H1 (cell line): Measurements from ENCODE around the gene TEX28. TPM values are rescaled to one million over a fixed set of nuclear protein-coding genes. Genes with fewer than 3 reads are reported as not detected.
"Not testable (repeated sequence)": the region's sequence is repeated elsewhere in the genome, so short reads cannot be mapped to it uniquely, and the experiment has no call there.

ENCODE experiments used
- CTCF ChIA-PET: fragments of 300-600 bp; sonication (Branson Sonifier 250); formaldehyde crosslinking; loops from one replicate; lab custom pipeline; 2021; ENCODE audit not compliant: partially characterized antibody; lab: Charles Lee
- POLR2A ChIA-PET: fragments of 300-600 bp; sonication (Branson Sonifier 250); formaldehyde crosslinking; loops from one replicate; lab custom pipeline; 2021; ENCODE audit warnings: inconsistent platforms; ENCODE audit not compliant: partially characterized antibody; lab: Charles Lee
- DNase-seq, 2 experiments: peaks; one replicate each; pipeline versions ENCODE4 v3.0.0 to v3.0.0-alpha.2; 2010 to 2022; ENCODE audit warnings: low spot score in 2 of 2, low read depth in 1 of 2, mixed read lengths in 1 of 2
- FAIRE-seq: peaks from 2 replicates; lab custom pipeline; 2011; peaks lifted over from hg19 to GRCh38; lab: Jason Lieb, UNC
- H2AFZ ChIP-seq: 2 replicates; pipeline ENCODE4 v1.8.1; 2012; ENCODE audit warnings: low read length, inconsistent platforms
- H2AK5ac ChIP-seq: 2 replicates; pipeline ENCODE4 v1.6.1; 2013; ENCODE audit warnings: low read depth, low read length
- H2BK120ac ChIP-seq: replicated peaks from 2 replicates; pipeline ENCODE3; 2013; ENCODE audit warnings: low read depth, low read length, inconsistent platforms
- H2BK12ac ChIP-seq: 2 replicates; pipeline ENCODE4 v1.6.1; 2013; ENCODE audit warnings: low read depth, low read length
- H2BK15ac ChIP-seq: 2 replicates; pipeline ENCODE4 v1.6.1; 2013; ENCODE audit warnings: low read length
- H2BK20ac ChIP-seq: 2 replicates; pipeline ENCODE4 v1.6.1; 2013; ENCODE audit warnings: low read length
- H2BK5ac ChIP-seq: 2 replicates; pipeline ENCODE4 v1.6.1; 2013; ENCODE audit warnings: low read depth, low read length
- H3K14ac ChIP-seq: 2 replicates; pipeline ENCODE4 v1.6.1; 2013; ENCODE audit warnings: inconsistent platforms; ENCODE audit not compliant: insufficient read length
- H3K18ac ChIP-seq: 2 replicates; pipeline ENCODE4 v1.6.1; 2013; ENCODE audit warnings: low read length; ENCODE audit errors: extremely low read depth
- H3K23ac ChIP-seq: 2 replicates; pipeline ENCODE4 v1.6.1; 2013; ENCODE audit warnings: inconsistent platforms; ENCODE audit not compliant: insufficient read length
- H3K23me2 ChIP-seq: 2 replicates; pipeline ENCODE4 v1.6.1; 2013; ENCODE audit warnings: low read depth, low read length
- H3K27ac ChIP-seq: 2 replicates; pipeline ENCODE4 v1.6.1; 2011; ENCODE audit warnings: low read depth, low read length, inconsistent platforms
- H3K27me3 ChIP-seq, 4 experiments: replicated peaks in 1 of 4; 1 replicate in 1 of 4; 2 replicates in 3 of 4; pipeline versions ENCODE4 v1.6.1 to v1.8.1; 2011 to 2013; ENCODE audit warnings: low read length in 3 of 4, mild to moderate bottlenecking in 3 of 4, inconsistent platforms in 2 of 4, mixed read lengths in 2 of 4, moderate library complexity in 1 of 4; ENCODE audit not compliant: control insufficient read depth in 3 of 4, insufficient read depth in 3 of 4; ENCODE audit errors: extremely low read depth in 1 of 4
- H3K36me3 ChIP-seq, 4 experiments: 2 replicates each; pipeline versions ENCODE4 v1.6.1 to v1.8.1; 2011 to 2013; ENCODE audit warnings: mild to moderate bottlenecking in 4 of 4, low read length in 3 of 4, moderate library complexity in 2 of 4, control low read depth in 1 of 4, inconsistent platforms in 1 of 4; ENCODE audit not compliant: insufficient read depth in 4 of 4, control insufficient read depth in 2 of 4
- H3K4ac ChIP-seq: replicated peaks from 2 replicates; pipeline ENCODE3; 2013; ENCODE audit warnings: low read length, low read depth, mixed read lengths, inconsistent platforms; ENCODE audit not compliant: insufficient read length
- H3K4me1 ChIP-seq, 4 experiments: replicated peaks in 1 of 4; 1 replicate in 1 of 4; 2 replicates in 3 of 4; pipeline versions ENCODE4 v1.6.1 to v1.8.1; 2011 to 2013; ENCODE audit warnings: low read length in 3 of 4, inconsistent platforms in 2 of 4, mixed read lengths in 1 of 4; ENCODE audit not compliant: insufficient read depth in 4 of 4, control insufficient read depth in 3 of 4
- H3K4me2 ChIP-seq, 2 experiments: 2 replicates each; pipeline versions ENCODE4 v1.6.1 to v1.8.1; 2011 to 2013; ENCODE audit warnings: low read depth in 2 of 2, low read length in 2 of 2, control low read depth in 1 of 2, inconsistent platforms in 1 of 2, mild to moderate bottlenecking in 1 of 2; ENCODE audit not compliant: insufficient read depth in 1 of 2
- H3K4me3 ChIP-seq, 4 experiments: fragments of 200-600, 300-600 bp in 1 of 4; sonication (generic), shearing (Covaris generic), sonication (Bioruptor Twin) in 1 of 4; 2 replicates each; pipeline versions ENCODE4 v1.5.1 to v1.8.1; 2011 to 2016; ENCODE audit warnings: low read length in 4 of 4, low read depth in 3 of 4, control low read depth in 2 of 4, inconsistent platforms in 2 of 4, mild to moderate bottlenecking in 2 of 4, mixed read lengths in 1 of 4, moderate library complexity in 1 of 4; ENCODE audit not compliant: insufficient read depth in 2 of 4; ENCODE audit errors: extremely low read depth in 1 of 4
- H3K56ac ChIP-seq: replicated peaks from 2 replicates; pipeline ENCODE3; 2013; ENCODE audit warnings: low read depth, mild to moderate bottlenecking, mixed read lengths, low read length, inconsistent platforms; ENCODE audit not compliant: insufficient read length
- H3K79me1 ChIP-seq: 2 replicates; pipeline ENCODE4 v1.6.1; 2013; ENCODE audit warnings: low read depth, low read length, control low read depth
- H3K79me2 ChIP-seq, 2 experiments: 2 replicates each; pipeline versions ENCODE4 v1.6.1 to v1.8.1; 2012 to 2013; ENCODE audit warnings: low read length in 2 of 2, mild to moderate bottlenecking in 2 of 2, inconsistent platforms in 1 of 2; ENCODE audit not compliant: insufficient read depth in 2 of 2, control insufficient read depth in 1 of 2
- H3K9ac ChIP-seq, 4 experiments: replicated peaks in 1 of 4; 1 replicate in 1 of 4; 2 replicates in 3 of 4; pipeline versions ENCODE4 v1.6.1 to v1.8.1; 2011 to 2013; ENCODE audit warnings: low read depth in 3 of 4, low read length in 3 of 4, control low read depth in 2 of 4, mild to moderate bottlenecking in 2 of 4, moderate library complexity in 2 of 4, inconsistent platforms in 1 of 4; ENCODE audit errors: extremely low read depth in 1 of 4
- H3K9me3 ChIP-seq, 2 experiments: 2 replicates each; pipeline versions ENCODE4 v1.6.1 to v1.8.1; 2012 to 2013; ENCODE audit warnings: mild to moderate bottlenecking in 2 of 2, moderate library complexity in 2 of 2, control low read depth in 1 of 2, inconsistent platforms in 1 of 2, low read depth in 1 of 2, low read length in 1 of 2, mixed read lengths in 1 of 2; ENCODE audit not compliant: insufficient read depth in 2 of 2
- H4K20me1 ChIP-seq, 2 experiments: replicated peaks in 1 of 2; 2 replicates each; pipeline versions ENCODE3 to v1.8.1; 2011 to 2013; ENCODE audit warnings: inconsistent platforms in 2 of 2, low read length in 2 of 2, mild to moderate bottlenecking in 1 of 2; ENCODE audit not compliant: insufficient read depth in 2 of 2, control insufficient read depth in 1 of 2
- H4K5ac ChIP-seq: 2 replicates; pipeline ENCODE4 v1.6.1; 2013; ENCODE audit warnings: low read length, low read depth, mixed read lengths, inconsistent platforms; ENCODE audit not compliant: insufficient read length
- H4K8ac ChIP-seq: 2 replicates; pipeline ENCODE4 v1.8.0; 2013; ENCODE audit warnings: mild to moderate bottlenecking, moderate library complexity, low read length, inconsistent platforms; ENCODE audit not compliant: insufficient read depth; ENCODE audit errors: extremely low read depth
- H4K91ac ChIP-seq: replicated peaks from 2 replicates; pipeline ENCODE3; 2013; ENCODE audit warnings: low read length, mixed read lengths, inconsistent platforms; ENCODE audit not compliant: insufficient read length
- WGBS, 2 experiments: shearing (Covaris generic) in 1 of 2; methylation state at CpG; one replicate each; pipeline versions ENCODE4 v1.1.6 to v1.1.7; 2013 to 2015; ENCODE audit warnings: low lambda C conversion rate in 2 of 2, mixed read lengths in 2 of 2, inconsistent platforms in 1 of 2, low coverage in 1 of 2, missing lambda C conversion rate in 1 of 2; ENCODE audit not compliant: insufficient replicate concordance in 2 of 2, insufficient coverage in 1 of 2, insufficient read length in 1 of 2; ENCODE audit errors: extremely low coverage in 1 of 2, missing lambda C conversion rate in 1 of 2; 5-methylcytosine and 5-hydroxymethylcytosine counted together
- polyA plus RNA-seq, 7 experiments: library from polyadenylated mRNA; depleted of rRNA in 3 of 7; stranded (reverse) in 5 of 7; unstranded in 2 of 7; fragments of >200 nt in 5 of 7; fragments of 200-250 nt in 2 of 7; gene quantifications; 1 replicate in 5 of 7; 2 replicates in 1 of 7; 4 replicates in 1 of 7; pipeline versions ENCODE4 v1.2.1 to v1.2.3, GENCODE V29; 2011 to 2013; ENCODE audit warnings: missing spikeins in 2 of 7, mixed read lengths in 2 of 7
- total RNA-seq: library from RNA; stranded (reverse); fragmentation: NEBNext Ultra II Directional; extraction: Animal tissue kit (Norgen Biotek cat#: 25700); gene quantifications from 2 replicates; pipeline ENCODE4 v1.2.1, GENCODE V29; 2021

The TEX28 gene
- total and polyA plus RNA-seq, 2 of the 8 experiments (the other 6 are each of a cell fraction or from before 2014, with no cell fraction given): not detected

GRCh38 chrX:154302998-154303397 is 8.1 kb upstream of the TEX28 start:
- H4K5ac ChIP-seq, H3K9me3 ChIP-seq, H3K27ac ChIP-seq, H4K8ac ChIP-seq, H3K4me2 ChIP-seq, FAIRE-seq, H4K20me1 ChIP-seq, H3K23ac ChIP-seq, H3K18ac ChIP-seq, H3K4ac ChIP-seq, H3K4me1 ChIP-seq, H2BK15ac ChIP-seq, H2BK20ac ChIP-seq, CTCF ChIA-PET, H3K79me2 ChIP-seq, H3K27me3 ChIP-seq, H3K36me3 ChIP-seq, H2BK120ac ChIP-seq, H3K14ac ChIP-seq, H3K56ac ChIP-seq, H3K23me2 ChIP-seq, H3K4me3 ChIP-seq, H3K9ac ChIP-seq, H3K79me1 ChIP-seq, H4K91ac ChIP-seq, POLR2A ChIA-PET, H2BK5ac ChIP-seq, H2BK12ac ChIP-seq, H2AK5ac ChIP-seq, DNase-seq, H2AFZ ChIP-seq: not testable (repeated sequence)
- 94 to 100% methylated on average over 1 to 6 of the region's 7 CpGs for WGBS, 2 experiments
